Astrocyte (in vitro differentiated cells and primary cell): ENCODE data around the gene GOSR2. TPM values are rescaled to one million over a fixed set of nuclear protein-coding genes. Genes with fewer than 3 reads are reported as not detected.

Experiments
- DNase-seq: peaks from one replicate; pipeline ENCODE4 v3.0.0-alpha.2; 2010; ENCODE audit warnings: low read depth
- FAIRE-seq: peaks from 2 replicates; lab custom pipeline; 2011; peaks lifted over from hg19 to GRCh38; lab: Jason Lieb, UNC
- H2AFZ ChIP-seq: 2 replicates; pipeline ENCODE4 v1.6.0; 2012; ENCODE audit warnings: low read depth, low read length, inconsistent platforms
- H3K27ac ChIP-seq: 2 replicates; pipeline ENCODE4 v1.5.1; 2011; ENCODE audit warnings: low read depth, low read length, inconsistent platforms
- H3K27me3 ChIP-seq: 2 replicates; pipeline ENCODE4 v1.6.0; 2011; ENCODE audit warnings: low read length, inconsistent platforms; ENCODE audit not compliant: insufficient read depth
- H3K36me3 ChIP-seq: 2 replicates; pipeline ENCODE4 v1.5.1; 2011; ENCODE audit warnings: low read length, inconsistent platforms; ENCODE audit not compliant: insufficient read depth
- H3K4me1 ChIP-seq: 2 replicates; pipeline ENCODE4 v1.5.1; 2011; ENCODE audit warnings: low read length, inconsistent platforms; ENCODE audit not compliant: insufficient read depth
- H3K4me2 ChIP-seq: 2 replicates; pipeline ENCODE4 v1.6.0; 2012; ENCODE audit warnings: low read length, inconsistent platforms
- H3K4me3 ChIP-seq: 2 replicates; pipeline ENCODE4 v1.5.1; 2011; ENCODE audit warnings: low read depth, mild to moderate bottlenecking, low read length, inconsistent platforms; ENCODE audit not compliant: insufficient read depth
- H3K79me2 ChIP-seq: 2 replicates; pipeline ENCODE4 v1.6.0; 2012; ENCODE audit warnings: mild to moderate bottlenecking, low read length, inconsistent platforms; ENCODE audit not compliant: insufficient read depth
- H3K9ac ChIP-seq: 2 replicates; pipeline ENCODE4 v1.6.0; 2012; ENCODE audit warnings: mild to moderate bottlenecking, low read length, inconsistent platforms
- H3K9me3 ChIP-seq: 2 replicates; pipeline ENCODE4 v1.5.1; 2012; ENCODE audit warnings: low read depth, mild to moderate bottlenecking, low read length, inconsistent platforms; ENCODE audit not compliant: insufficient read depth
- H4K20me1 ChIP-seq: 2 replicates; pipeline ENCODE4 v1.6.0; 2012; ENCODE audit warnings: low read length, inconsistent platforms; ENCODE audit not compliant: insufficient read depth
- H3K27ac Mint-ChIP-seq: one replicate; pipeline ENCODE4 v1.8.0; 2021; ENCODE audit warnings: mild to moderate bottlenecking, mixed read lengths; ENCODE audit not compliant: unreplicated experiment
- H3K27me3 Mint-ChIP-seq: one replicate; pipeline ENCODE4 v1.8.0; 2021; ENCODE audit warnings: low read depth, mixed read lengths; ENCODE audit not compliant: unreplicated experiment
- H3K36me3 Mint-ChIP-seq: one replicate; pipeline ENCODE4 v1.8.0; 2021; ENCODE audit warnings: low read depth, mixed read lengths; ENCODE audit not compliant: unreplicated experiment
- H3K4me1 Mint-ChIP-seq: one replicate; pipeline ENCODE4 v1.8.0; 2021; ENCODE audit warnings: low read depth, mixed read lengths; ENCODE audit not compliant: unreplicated experiment
- H3K4me3 Mint-ChIP-seq: one replicate; pipeline ENCODE4 v1.8.0; 2021; ENCODE audit warnings: mild to moderate bottlenecking, moderate library complexity, mixed read lengths; ENCODE audit not compliant: unreplicated experiment
- H3K9me3 Mint-ChIP-seq: one replicate; pipeline ENCODE4 v1.8.0; 2021; ENCODE audit warnings: mild to moderate bottlenecking, mixed read lengths; ENCODE audit not compliant: unreplicated experiment
- EZH2 ChIP-seq: IDR thresholded peaks from 2 replicates; pipeline ENCODE4 v1.6.1; 2012; ENCODE audit warnings: mild to moderate bottlenecking, low read length, inconsistent platforms; ENCODE audit not compliant: insufficient read depth
- total RNA-seq: library from RNA; stranded (reverse); gene quantifications from 2 replicates; pipeline ENCODE4 v1.2.1, GENCODE V29; 2021
- TF ChIP-seq, protein P1 (sequence below): IDR thresholded peaks from 2 replicates; pipeline ENCODE4 v1.5.1; 2011; ENCODE audit warnings: low read depth, mild to moderate bottlenecking, inconsistent platforms, low read length, moderate library complexity; ENCODE audit not compliant: insufficient read depth

GOSR2 gene
- total RNA-seq, 1 donor from 2014 or later: 67.0 TPM

DNA sequence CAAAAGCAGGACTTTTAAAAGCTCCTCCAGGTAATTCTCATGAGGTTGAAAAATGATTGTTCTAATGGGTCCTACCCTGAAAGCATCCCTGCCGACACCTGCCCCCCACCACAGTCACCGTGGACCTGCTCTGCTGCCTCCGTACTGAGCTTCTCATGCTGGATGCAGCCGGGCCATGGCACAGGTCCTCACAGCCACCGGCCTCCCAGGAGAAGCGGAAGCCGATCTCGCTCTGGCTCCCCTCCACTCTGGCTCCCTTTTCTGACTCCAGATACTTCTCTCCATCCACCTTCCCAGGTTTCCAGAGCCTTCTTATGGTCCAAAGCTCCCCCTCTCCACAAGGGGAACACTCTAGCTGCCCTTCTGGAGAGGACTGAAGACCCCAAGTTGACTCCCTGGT, 45.9 kb downstream of the GOSR2 start:
- Histone ChIP-seq H3K4me3 (no peak overlapping the region), H3K4me1 (no peaks in the 10 kb centered on the region), H2AFZ (no peak overlapping the region), H3K27ac (no peak overlapping the region), H3K9ac (no peak overlapping the region), H3K4me2 (no peak overlapping the region), H3K79me2 (no peaks in the 10 kb centered on the region), H4K20me1 (no peaks in the 10 kb centered on the region), H3K36me3 (no peaks in the 10 kb centered on the region), H3K9me3 (no peaks in the 10 kb centered on the region), H3K27me3 (peaks cover 25% of the 10 kb centered on the region)
- Mint-ChIP-seq H3K36me3 (peaks cover 7% of the 10 kb centered on the region), H3K27ac (no peak overlapping the region), H3K4me1 (peaks cover 8% of the 10 kb centered on the region), H3K27me3 (peaks cover 55% of the 10 kb centered on the region), H3K9me3 (no peaks in the 10 kb centered on the region), H3K4me3 (no peak overlapping the region)
- DNase-seq (no peak), FAIRE-seq (no peak)
- TF ChIP-seq EZH2: no peak

DNA sequence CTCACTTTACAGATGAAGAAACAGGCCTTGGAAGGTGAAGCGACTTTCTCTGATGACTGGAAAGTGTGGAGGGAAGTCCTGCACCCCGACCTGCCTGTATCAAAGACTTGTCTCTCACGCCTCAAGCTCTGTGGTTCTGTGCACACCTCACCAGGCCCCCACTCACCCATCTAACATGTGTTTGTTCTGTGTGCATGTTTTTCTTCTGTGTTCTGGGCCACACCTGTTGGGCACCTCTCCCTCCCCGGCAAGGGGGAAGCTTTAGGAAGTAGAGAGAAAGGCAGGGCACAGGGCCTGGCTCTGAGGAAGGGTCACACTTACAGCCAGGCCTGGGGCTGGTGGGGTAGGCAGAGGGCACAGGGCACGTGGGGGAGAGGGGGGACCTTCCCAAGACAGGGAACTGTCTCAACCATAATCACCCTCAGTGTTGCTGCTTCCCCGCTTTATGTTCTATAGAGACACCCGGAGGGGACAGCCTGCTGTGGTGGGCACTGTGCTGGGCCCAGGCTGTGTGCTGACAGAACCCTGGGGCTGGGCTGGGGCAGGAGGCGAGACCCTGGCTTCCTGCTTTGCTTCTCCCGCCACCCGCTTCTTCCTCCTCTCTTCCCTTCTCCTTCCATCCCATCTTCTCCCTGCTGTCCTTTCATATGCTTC, 48.8 kb downstream of the GOSR2 start:
- Histone ChIP-seq H3K4me1 (peaks cover under 1% of the 10 kb centered on the region), H4K20me1 (no peaks in the 10 kb centered on the region), H2AFZ (no peak overlapping the region), H3K4me3 (no peak overlapping the region), H3K79me2 (no peaks in the 10 kb centered on the region), H3K27me3 (peaks cover 24% of the 10 kb centered on the region), H3K27ac (no peak overlapping the region), H3K9me3 (no peaks in the 10 kb centered on the region), H3K36me3 (no peaks in the 10 kb centered on the region), H3K9ac (no peak overlapping the region), H3K4me2 (no peak overlapping the region)
- no peak overlapping the region for H3K4me3 Mint-ChIP-seq
- peaks cover 2% of the 10 kb centered on the region for H3K9me3 Mint-ChIP-seq
- peaks cover 4% of the 10 kb centered on the region for H3K36me3 Mint-ChIP-seq
- peaks cover 8% of the 10 kb centered on the region for H3K4me1 Mint-ChIP-seq
- DNase-seq (no peak), FAIRE-seq (no peak)
- H3K27me3 Mint-ChIP-seq: peaks cover 61% of the 10 kb centered on the region
- no peak overlapping the region for H3K27ac Mint-ChIP-seq
- TF ChIP-seq EZH2: no peak
- TF ChIP-seq, protein P1, sequence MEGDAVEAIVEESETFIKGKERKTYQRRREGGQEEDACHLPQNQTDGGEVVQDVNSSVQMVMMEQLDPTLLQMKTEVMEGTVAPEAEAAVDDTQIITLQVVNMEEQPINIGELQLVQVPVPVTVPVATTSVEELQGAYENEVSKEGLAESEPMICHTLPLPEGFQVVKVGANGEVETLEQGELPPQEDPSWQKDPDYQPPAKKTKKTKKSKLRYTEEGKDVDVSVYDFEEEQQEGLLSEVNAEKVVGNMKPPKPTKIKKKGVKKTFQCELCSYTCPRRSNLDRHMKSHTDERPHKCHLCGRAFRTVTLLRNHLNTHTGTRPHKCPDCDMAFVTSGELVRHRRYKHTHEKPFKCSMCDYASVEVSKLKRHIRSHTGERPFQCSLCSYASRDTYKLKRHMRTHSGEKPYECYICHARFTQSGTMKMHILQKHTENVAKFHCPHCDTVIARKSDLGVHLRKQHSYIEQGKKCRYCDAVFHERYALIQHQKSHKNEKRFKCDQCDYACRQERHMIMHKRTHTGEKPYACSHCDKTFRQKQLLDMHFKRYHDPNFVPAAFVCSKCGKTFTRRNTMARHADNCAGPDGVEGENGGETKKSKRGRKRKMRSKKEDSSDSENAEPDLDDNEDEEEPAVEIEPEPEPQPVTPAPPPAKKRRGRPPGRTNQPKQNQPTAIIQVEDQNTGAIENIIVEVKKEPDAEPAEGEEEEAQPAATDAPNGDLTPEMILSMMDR: no peak

DNA sequence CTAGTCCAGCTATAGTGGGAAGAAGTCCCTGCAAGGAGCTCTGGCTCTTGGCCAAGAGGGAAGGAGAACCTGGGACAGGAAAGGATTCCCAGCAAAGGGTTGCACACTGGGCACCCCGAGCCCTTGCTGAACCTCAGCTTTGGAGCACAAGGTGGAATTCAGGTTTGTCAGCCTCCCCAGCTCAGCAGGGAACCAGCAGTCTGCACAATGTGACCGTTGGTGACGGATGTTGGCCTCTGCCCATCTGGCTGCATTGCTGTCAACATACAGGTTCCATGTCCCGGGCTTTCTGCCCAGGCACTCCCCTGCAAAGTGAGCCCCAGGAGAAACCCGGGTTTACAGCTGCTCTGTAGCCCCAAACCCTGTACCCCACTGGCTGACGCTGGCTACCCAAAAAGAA, 49.4 kb downstream of the GOSR2 start:
- Histone ChIP-seq H3K9ac (no peak overlapping the region), H3K4me1 (peaks cover 2% of the 10 kb centered on the region), H3K4me3 (no peak overlapping the region), H3K36me3 (no peaks in the 10 kb centered on the region), H4K20me1 (no peaks in the 10 kb centered on the region), H3K79me2 (no peaks in the 10 kb centered on the region), H3K27me3 (peaks cover 25% of the 10 kb centered on the region), H2AFZ (no peak overlapping the region), H3K9me3 (no peaks in the 10 kb centered on the region), H3K4me2 (no peak overlapping the region), H3K27ac (no peak overlapping the region)
- Mint-ChIP-seq H3K36me3 (peaks cover 4% of the 10 kb centered on the region), H3K4me1 (peaks cover 11% of the 10 kb centered on the region), H3K9me3 (peaks cover 2% of the 10 kb centered on the region), H3K27ac (no peak overlapping the region), H3K27me3 (peaks cover 61% of the 10 kb centered on the region), H3K4me3 (no peak overlapping the region)
- FAIRE-seq: no peak
- TF ChIP-seq, protein P1: no peak
- TF ChIP-seq EZH2: no peak
- no peak for DNase-seq
